IMR-90 (cell line): ENCODE data around the gene CTNNA2. TPM values are rescaled to one million over a fixed set of nuclear protein-coding genes. Genes with fewer than 3 reads are reported as not detected.

Experiments used
- ATAC-seq: fragments of 200-7000 bp; cut with Tn5 transposase; 2 replicates; pipeline ENCODE4 v1.9.1; 2020; ENCODE audit warnings: low read depth, mild to moderate bottlenecking, moderate library complexity
- BruUV-seq: library from RNA; stranded (reverse); fragments of 400-500 nt; replicated peaks from 2 replicates; lab custom pipeline; 2021; lab: Mats Ljungman, UMichigan
- CTCF ChIA-PET: fragments of 300-600 bp; formaldehyde crosslinking; extraction: SDS; loops from one replicate; lab custom pipeline; 2021; ENCODE audit warnings: antibody characterized with exemption; lab: Yijun Ruan, JAX
- POLR2A ChIA-PET: fragments of 300-600 bp; sonication (Branson Sonifier 250); formaldehyde crosslinking; loops from one replicate; lab custom pipeline; 2022; ENCODE audit warnings: antibody characterized with exemption; ENCODE audit not compliant: unreplicated experiment; lab: Charles Lee
- DNase-seq: peaks from one replicate; pipeline ENCODE4 v3.0.0; 2013
- H2AFZ ChIP-seq: replicated peaks from 2 replicates; pipeline ENCODE3; 2013; ENCODE audit warnings: low read length, mild to moderate bottlenecking; ENCODE audit not compliant: poor library complexity
- H2AK5ac ChIP-seq: 2 replicates; pipeline ENCODE4 v1.6.1; 2013; ENCODE audit warnings: low read depth, low read length, inconsistent platforms
- H2AK9ac ChIP-seq: replicated peaks from 2 replicates; pipeline ENCODE3; 2013; ENCODE audit warnings: mild to moderate bottlenecking, low read depth, low read length, moderate library complexity; ENCODE audit not compliant: poor library complexity
- H2BK120ac ChIP-seq: 2 replicates; pipeline ENCODE4 v1.6.1; 2013; ENCODE audit warnings: low read depth, low read length, inconsistent platforms
- H2BK15ac ChIP-seq: 3 replicates; pipeline ENCODE4 v1.6.1; 2013; ENCODE audit warnings: low read depth, low read length, inconsistent platforms
- H2BK20ac ChIP-seq: 2 replicates; pipeline ENCODE4 v1.6.1; 2013; ENCODE audit warnings: low read depth, mild to moderate bottlenecking, inconsistent platforms, low read length, moderate library complexity
- H2BK5ac ChIP-seq: 2 replicates; pipeline ENCODE4 v1.6.1; 2013; ENCODE audit warnings: mild to moderate bottlenecking, low read depth, low read length, inconsistent platforms; ENCODE audit not compliant: poor library complexity, severe bottlenecking
- H3K14ac ChIP-seq: replicated peaks from 2 replicates; pipeline ENCODE4 v1.6.1; 2013; ENCODE audit warnings: low read depth, low read length, inconsistent platforms
- H3K18ac ChIP-seq: 2 replicates; pipeline ENCODE4 v1.6.1; 2013; ENCODE audit warnings: low read depth, low read length, control low read depth
- H3K23ac ChIP-seq: 2 replicates; pipeline ENCODE4 v1.6.1; 2013; ENCODE audit warnings: low read depth, low read length, inconsistent platforms
- H3K27ac ChIP-seq: 2 replicates; pipeline ENCODE4 v1.5.1; 2013; ENCODE audit warnings: mild to moderate bottlenecking, control low read depth, low read length; ENCODE audit not compliant: insufficient read depth
- H3K27me3 ChIP-seq: 2 replicates; pipeline ENCODE4 v1.6.1; 2013; ENCODE audit warnings: low read length; ENCODE audit not compliant: control insufficient read depth, insufficient read depth
- H3K36me3 ChIP-seq: 2 replicates; pipeline ENCODE4 v1.6.1; 2013; ENCODE audit warnings: low read length, mixed read lengths; ENCODE audit not compliant: control insufficient read depth, insufficient read depth
- H3K4ac ChIP-seq: 2 replicates; pipeline ENCODE4 v1.6.1; 2013; ENCODE audit warnings: low read depth, low read length, inconsistent platforms
- H3K4me1 ChIP-seq: 2 replicates; pipeline ENCODE4 v1.6.1; 2013; ENCODE audit warnings: low read length, mixed read lengths; ENCODE audit not compliant: control insufficient read depth, insufficient read depth
- H3K4me2 ChIP-seq: 2 replicates; pipeline ENCODE4 v1.6.1; 2013; ENCODE audit warnings: low read depth, mild to moderate bottlenecking, control low read depth, low read length, moderate library complexity
- H3K4me3 ChIP-seq: 2 replicates; pipeline ENCODE4 v1.5.1; 2013; ENCODE audit warnings: low read depth, mild to moderate bottlenecking, control low read depth, low read length, moderate library complexity; ENCODE audit not compliant: insufficient read depth
- H3K56ac ChIP-seq: 2 replicates; pipeline ENCODE4 v1.6.1; 2013; ENCODE audit warnings: low read length, inconsistent platforms; ENCODE audit not compliant: insufficient read depth; ENCODE audit errors: extremely low read depth
- H3K79me1 ChIP-seq, 2 experiments: 2 replicates each; pipeline ENCODE4 v1.6.1; 2013; ENCODE audit warnings: low read length in 2 of 2, inconsistent platforms in 1 of 2, low read depth in 1 of 2
- H3K9ac ChIP-seq: 2 replicates; pipeline ENCODE4 v1.6.1; 2013; ENCODE audit warnings: low read depth, low read length, control low read depth
- H3K9me1 ChIP-seq: 2 replicates; pipeline ENCODE4 v1.6.1; 2013; ENCODE audit warnings: low read length, inconsistent platforms; ENCODE audit not compliant: insufficient read depth
- H3K9me3 ChIP-seq: 2 replicates; pipeline ENCODE4 v1.6.1; 2013; ENCODE audit warnings: low read length; ENCODE audit not compliant: control insufficient read depth, insufficient read depth
- H4K20me1 ChIP-seq: 2 replicates; pipeline ENCODE4 v1.6.1; 2013; ENCODE audit warnings: low read length, inconsistent platforms; ENCODE audit not compliant: insufficient read depth
- H4K5ac ChIP-seq: 2 replicates; pipeline ENCODE4 v1.6.1; 2013; ENCODE audit warnings: mild to moderate bottlenecking, low read depth, low read length, control low read depth
- H4K8ac ChIP-seq, 2 experiments: 2 replicates each; pipeline ENCODE4 v1.6.1; 2013; ENCODE audit warnings: low read depth in 2 of 2, low read length in 2 of 2, control low read depth in 1 of 2, inconsistent platforms in 1 of 2
- H4K91ac ChIP-seq: 2 replicates; pipeline ENCODE4 v1.6.1; 2013; ENCODE audit warnings: low read depth, low read length, inconsistent platforms; ENCODE audit not compliant: insufficient read depth
- BHLHE40 ChIP-seq: fragments of 150-350 bp; IDR thresholded peaks from 2 replicates; pipeline ENCODE4 v1.6.1; 2016; ENCODE audit warnings: mild to moderate bottlenecking, low read depth, low read length
- CEBPB ChIP-seq: IDR thresholded peaks from 2 replicates; pipeline ENCODE4 v1.6.1; 2012; ENCODE audit warnings: low read depth, low read length, improper control_type of control experiment
- CHD1 ChIP-seq: IDR thresholded peaks from 2 replicates; pipeline ENCODE4 v1.6.1; 2012; ENCODE audit warnings: low read depth, low read length, improper control_type of control experiment
- FOS ChIP-seq: fragments of 150-350 bp; IDR thresholded peaks from 2 replicates; pipeline ENCODE4 v1.6.1; 2016; ENCODE audit warnings: low read depth, low read length
- MAFK ChIP-seq: IDR thresholded peaks from 2 replicates; pipeline ENCODE4 v1.6.1; 2012; ENCODE audit warnings: low read depth, low read length, improper control_type of control experiment
- MAZ ChIP-seq: IDR thresholded peaks from 2 replicates; pipeline ENCODE4 v1.6.1; 2012; ENCODE audit warnings: low read depth, mild to moderate bottlenecking, low read length, improper control_type of control experiment, moderate library complexity, borderline replicate concordance
- MXI1 ChIP-seq: IDR thresholded peaks from 2 replicates; pipeline ENCODE4 v1.6.1; 2012; ENCODE audit warnings: low read depth, mild to moderate bottlenecking, low read length, moderate library complexity, borderline replicate concordance
- NFE2L2 ChIP-seq: fragments of 150-350 bp; IDR thresholded peaks from 2 replicates; pipeline ENCODE4 v1.6.1; 2016; ENCODE audit warnings: low read depth, mild to moderate bottlenecking, low read length
- POLR2A ChIP-seq: IDR thresholded peaks from 2 replicates; pipeline ENCODE4 v1.6.1; 2012; ENCODE audit warnings: mild to moderate bottlenecking, low read depth, low read length
- RAD21 ChIP-seq: IDR thresholded peaks from 2 replicates; pipeline ENCODE4 v1.6.1; 2012; ENCODE audit warnings: low read length, improper control_type of control experiment
- RCOR1 ChIP-seq: IDR thresholded peaks from 2 replicates; pipeline ENCODE4 v1.6.1; 2012; ENCODE audit warnings: mild to moderate bottlenecking, low read length, improper control_type of control experiment; ENCODE audit not compliant: insufficient replicate concordance
- RFX5 ChIP-seq: IDR thresholded peaks from 2 replicates; pipeline ENCODE4 v1.8.0; 2012; ENCODE audit warnings: low read depth, mild to moderate bottlenecking, low read length, moderate library complexity
- SMC3 ChIP-seq: fragments of 150-350 bp; IDR thresholded peaks from 2 replicates; pipeline ENCODE4 v1.6.1; 2016; ENCODE audit warnings: low read depth, mild to moderate bottlenecking, antibody characterized with exemption, low read length, moderate library complexity
- WGBS, 2 experiments: methylation state at CpG; one replicate each; pipeline versions ENCODE4 v1.1.5 to v1.1.7; 2013; ENCODE audit warnings: missing lambda C conversion rate in 2 of 2; ENCODE audit not compliant: insufficient read length in 1 of 2; ENCODE audit errors: extremely low coverage in 2 of 2; 5-methylcytosine and 5-hydroxymethylcytosine counted together
- dilution Hi-C: fragments of 300-500 bp; cut with HindIII; formaldehyde crosslinking; loops from one replicate; pipeline ENCODE4 v1.14.3; 2018; ENCODE audit warnings: low sequenced_read_pairs; ENCODE audit not compliant: unreplicated experiment
- in situ Hi-C: fragments of 300-500 bp; cut with MboI; formaldehyde crosslinking; loops from 3 replicates; pipeline ENCODE4 v1.14.3; 2019; ENCODE audit warnings: low sequenced_read_pairs, inconsistent platforms, mixed read lengths
- intact Hi-C: fragments of 100-400 bp; cut with micrococcal nuclease; formaldehyde crosslinking; loops from 2 replicates; pipeline ENCODE4 v1.10.0; 2022
- polyA plus RNA-seq, 3 experiments: library from polyadenylated mRNA; depleted of rRNA; stranded (reverse); fragments of >200 nt; gene quantifications; 2 replicates each; pipeline ENCODE4 v1.2.3, GENCODE V29; 2012; ENCODE audit warnings: low replicate concordance in 1 of 3
- total RNA-seq: library from RNA; depleted of rRNA; stranded (reverse); fragments of >200 nt; gene quantifications from 2 replicates; pipeline ENCODE4 v1.2.3, GENCODE V29; 2012
- TF ChIP-seq, protein P1 (sequence below): fragments of 150-350 bp; IDR thresholded peaks from 2 replicates; pipeline ENCODE4 v1.6.1; 2017; ENCODE audit warnings: mild to moderate bottlenecking, antibody characterized with exemption, low read length, low read depth
- TF ChIP-seq, protein P2 (sequence below): conservative IDR thresholded peaks from 2 replicates; pipeline ENCODE4 v1.5.1; 2012; ENCODE audit warnings: mild to moderate bottlenecking, low read depth, low read length, improper control_type of control experiment
- TF ChIP-seq, protein P3 (sequence below): fragments of 150-350 bp; IDR thresholded peaks from 2 replicates; pipeline ENCODE4 v1.6.1; 2016; ENCODE audit warnings: low read depth, mild to moderate bottlenecking, low read length, moderate library complexity, borderline replicate concordance

The CTNNA2 gene
- total and polyA plus RNA-seq, 2 of the 4 experiments (the other 2 are of a cell fraction): not detected

DNA sequence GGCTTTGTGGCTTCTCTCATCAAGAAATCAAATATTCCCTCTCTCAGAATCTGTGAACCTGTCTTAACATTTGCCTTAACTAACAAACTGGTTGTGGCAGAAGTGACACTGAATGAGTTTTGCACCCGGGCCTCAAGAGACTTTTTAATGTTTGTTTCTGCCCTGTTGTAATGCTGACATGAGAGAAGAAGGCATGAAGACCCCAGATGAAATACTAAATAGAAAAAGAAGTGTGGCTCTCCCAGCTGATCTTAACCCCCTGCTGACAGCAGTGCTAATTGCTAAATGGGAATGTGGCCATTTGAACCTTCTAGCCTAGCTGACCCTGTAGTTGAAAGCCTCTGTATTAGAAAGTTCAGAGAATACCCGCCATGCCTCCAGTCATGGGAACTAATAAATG lies 261.2 kb downstream of the CTNNA2 start:
- H3K79me1 ChIP-seq: no peaks in the 10 kb centered on the region
- H3K4me2 ChIP-seq: no peak overlapping the region
- intact Hi-C loops (no loop called here), in situ Hi-C loops (loop anchor here (25.0 kb wide), 1 partner anchor 112 kb away; no protein-coding TSS in a partner anchor), dilution Hi-C loops (no loop called here)
- TF ChIP-seq RAD21: no peak
- TF ChIP-seq, protein P1, sequence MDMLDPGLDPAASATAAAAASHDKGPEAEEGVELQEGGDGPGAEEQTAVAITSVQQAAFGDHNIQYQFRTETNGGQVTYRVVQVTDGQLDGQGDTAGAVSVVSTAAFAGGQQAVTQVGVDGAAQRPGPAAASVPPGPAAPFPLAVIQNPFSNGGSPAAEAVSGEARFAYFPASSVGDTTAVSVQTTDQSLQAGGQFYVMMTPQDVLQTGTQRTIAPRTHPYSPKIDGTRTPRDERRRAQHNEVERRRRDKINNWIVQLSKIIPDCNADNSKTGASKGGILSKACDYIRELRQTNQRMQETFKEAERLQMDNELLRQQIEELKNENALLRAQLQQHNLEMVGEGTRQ: no peak
- TF ChIP-seq POLR2A: no peak
- TF ChIP-seq NFE2L2: no peak
- no peak for TF ChIP-seq MXI1
- TF ChIP-seq CEBPB: no peak
- TF ChIP-seq MAZ: no peak
- TF ChIP-seq SMC3: no peak
- TF ChIP-seq MAFK: no peak
- no peak for TF ChIP-seq RFX5
- TF ChIP-seq, protein P2, sequence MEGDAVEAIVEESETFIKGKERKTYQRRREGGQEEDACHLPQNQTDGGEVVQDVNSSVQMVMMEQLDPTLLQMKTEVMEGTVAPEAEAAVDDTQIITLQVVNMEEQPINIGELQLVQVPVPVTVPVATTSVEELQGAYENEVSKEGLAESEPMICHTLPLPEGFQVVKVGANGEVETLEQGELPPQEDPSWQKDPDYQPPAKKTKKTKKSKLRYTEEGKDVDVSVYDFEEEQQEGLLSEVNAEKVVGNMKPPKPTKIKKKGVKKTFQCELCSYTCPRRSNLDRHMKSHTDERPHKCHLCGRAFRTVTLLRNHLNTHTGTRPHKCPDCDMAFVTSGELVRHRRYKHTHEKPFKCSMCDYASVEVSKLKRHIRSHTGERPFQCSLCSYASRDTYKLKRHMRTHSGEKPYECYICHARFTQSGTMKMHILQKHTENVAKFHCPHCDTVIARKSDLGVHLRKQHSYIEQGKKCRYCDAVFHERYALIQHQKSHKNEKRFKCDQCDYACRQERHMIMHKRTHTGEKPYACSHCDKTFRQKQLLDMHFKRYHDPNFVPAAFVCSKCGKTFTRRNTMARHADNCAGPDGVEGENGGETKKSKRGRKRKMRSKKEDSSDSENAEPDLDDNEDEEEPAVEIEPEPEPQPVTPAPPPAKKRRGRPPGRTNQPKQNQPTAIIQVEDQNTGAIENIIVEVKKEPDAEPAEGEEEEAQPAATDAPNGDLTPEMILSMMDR: no peak
- TF ChIP-seq BHLHE40: no peak
- TF ChIP-seq, protein P3, sequence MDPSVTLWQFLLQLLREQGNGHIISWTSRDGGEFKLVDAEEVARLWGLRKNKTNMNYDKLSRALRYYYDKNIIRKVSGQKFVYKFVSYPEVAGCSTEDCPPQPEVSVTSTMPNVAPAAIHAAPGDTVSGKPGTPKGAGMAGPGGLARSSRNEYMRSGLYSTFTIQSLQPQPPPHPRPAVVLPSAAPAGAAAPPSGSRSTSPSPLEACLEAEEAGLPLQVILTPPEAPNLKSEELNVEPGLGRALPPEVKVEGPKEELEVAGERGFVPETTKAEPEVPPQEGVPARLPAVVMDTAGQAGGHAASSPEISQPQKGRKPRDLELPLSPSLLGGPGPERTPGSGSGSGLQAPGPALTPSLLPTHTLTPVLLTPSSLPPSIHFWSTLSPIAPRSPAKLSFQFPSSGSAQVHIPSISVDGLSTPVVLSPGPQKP: no peak
- TF ChIP-seq RCOR1: no peak
- no peak for TF ChIP-seq FOS
- no peak for TF ChIP-seq CHD1
- no peak overlapping the region for H3K4ac ChIP-seq
- no peak overlapping the region for H3K9ac ChIP-seq
- no peak overlapping the region for H2BK5ac ChIP-seq
- BruUV-seq: no TSS peak
- no peak overlapping the region for H2BK15ac ChIP-seq
- no peak overlapping the region for H4K8ac ChIP-seq
- no peak overlapping the region for H4K91ac ChIP-seq
- H2AK9ac ChIP-seq: no peak overlapping the region
- ChIA-PET CTCF (no interaction called here), POLR2A (no interaction called here)
- H4K5ac ChIP-seq: no peak overlapping the region
- WGBS, 2 experiments: no CpG with 5 or more reads among the region's 2 CpGs
- no peaks in the 10 kb centered on the region for H3K4me1 ChIP-seq
- H4K20me1 ChIP-seq: no peaks in the 10 kb centered on the region
- DNase-seq (no peak), ATAC-seq (no peak)
- H3K23ac ChIP-seq: no peak overlapping the region
- H3K36me3 ChIP-seq: no peaks in the 10 kb centered on the region
- no peak overlapping the region for H2AFZ ChIP-seq
- no peak overlapping the region for H2AK5ac ChIP-seq
- no peaks in the 10 kb centered on the region for H3K9me3 ChIP-seq
- no peak overlapping the region for H3K4me3 ChIP-seq
- no peak overlapping the region for H2BK20ac ChIP-seq
- no peak overlapping the region for H3K27ac ChIP-seq
- no peaks in the 10 kb centered on the region for H3K9me1 ChIP-seq
- no peaks in the 10 kb centered on the region for H3K27me3 ChIP-seq
- H3K56ac ChIP-seq: no peak overlapping the region
- no peak overlapping the region for H2BK120ac ChIP-seq
- H3K14ac ChIP-seq: no peak overlapping the region
- H3K18ac ChIP-seq: no peak overlapping the region
